Measurements from ENCODE around the gene CAMKK1. TPM values are rescaled to one million over a fixed set of nuclear protein-coding genes. Genes with fewer than 3 reads are reported as not detected.
A peak's percentile ranks its signal among the peaks of the same experiment; 100 is the strongest.

CAMKK1 gene
- total RNA-seq, 2 donors from 2014 or later: 1.8 to 4.7 TPM

GRCh38 chr17:3913531-3914311 lies 20.9 kb upstream of the CAMKK1 start:
- Histone ChIP-seq H3K4me3 (no peak overlapping the region), H3K27me3 (replicated peaks; ENCODE audit: insufficient read depth) (no peaks in the 10 kb centered on the region), H3K36me3 (no peaks in the 10 kb centered on the region), H3K9me3 (no peaks in the 10 kb centered on the region), H3K27ac (no peak overlapping the region), H3K4me1 (ENCODE audit: control insufficient read depth in 1 of 2, low read depth in 2 of 2) (peaks cover 17 to 31% of the 10 kb centered on the region in 2 donors)
- ATAC-seq (ENCODE audit: insufficient number of reproducible peaks, low FRiP score, low read depth) (peak; percentile 47), DNase-seq (ENCODE audit: low spot score) (no peak)
- peak; percentile 99 for TF ChIP-seq CTCF (IDR thresholded peaks at IDR 0.05)

- Histone ChIP-seq H3K9me3 (no peaks in the 10 kb centered on the region), H3K27me3 (replicated peaks; ENCODE audit: insufficient read depth) (no peaks in the 10 kb centered on the region), H3K4me3 (no peak overlapping the region), H3K27ac (no peak overlapping the region), H3K4me1 (ENCODE audit: control insufficient read depth in 1 of 2, low read depth in 2 of 2) (peaks cover 16 to 25% of the 10 kb centered on the region in 2 donors), H3K36me3 (no peaks in the 10 kb centered on the region)
- ATAC-seq (ENCODE audit: insufficient number of reproducible peaks, low FRiP score, low read depth): no peak
- no peak for DNase-seq (ENCODE audit: low spot score)
- TF ChIP-seq CTCF (IDR thresholded peaks at IDR 0.05): no peak
These were observed 20.0 kb upstream of the CAMKK1 start for GRCh38 chr17:3912827-3913226.

- no peaks in the 10 kb centered on the region for H3K9me3 ChIP-seq
- no peak for TF ChIP-seq CTCF (IDR thresholded peaks at IDR 0.05)
- DNase-seq (ENCODE audit: low spot score) (no peak), ATAC-seq (ENCODE audit: insufficient number of reproducible peaks, low FRiP score, low read depth) (no peak)
- peaks cover 4 to 13% of the 10 kb centered on the region in 2 donors for H3K4me1 ChIP-seq (ENCODE audit: control insufficient read depth in 1 of 2, low read depth in 2 of 2)
- H3K27me3 ChIP-seq (replicated peaks; ENCODE audit: insufficient read depth): no peaks in the 10 kb centered on the region
- H3K36me3 ChIP-seq: no peaks in the 10 kb centered on the region
- no peak overlapping the region for H3K4me3 ChIP-seq
- no peak overlapping the region for H3K27ac ChIP-seq
These were observed 18.6 kb upstream of the CAMKK1 start for GRCh38 chr17:3911271-3912053.

- H3K4me1 ChIP-seq (ENCODE audit: control insufficient read depth in 1 of 2, low read depth in 2 of 2): peaks cover 0 to 8% of the 10 kb centered on the region in 2 donors
- H3K4me3 ChIP-seq: no peak overlapping the region
- H3K36me3 ChIP-seq: no peaks in the 10 kb centered on the region
- H3K27me3 ChIP-seq (replicated peaks; ENCODE audit: insufficient read depth): no peaks in the 10 kb centered on the region
- H3K27ac ChIP-seq: no peak overlapping the region
- TF ChIP-seq CTCF (IDR thresholded peaks at IDR 0.05): no peak
- DNase-seq (ENCODE audit: low spot score) (no peak), ATAC-seq (ENCODE audit: insufficient number of reproducible peaks, low FRiP score, low read depth) (no peak)
- H3K9me3 ChIP-seq: no peaks in the 10 kb centered on the region
These were observed 17.8 kb upstream of the CAMKK1 start for GRCh38 chr17:3910420-3911270.

Data from thoracic aorta (tissue), 2 donors.